NB4 (cell line): ENCODE measurements around the gene ICE1.

Source experiments
- MYC ChIP-seq: IDR thresholded peaks from 2 replicates; pipeline ENCODE4 v1.6.1; 2011; ENCODE audit warnings: low read depth, low read length
- POLR2A ChIP-seq: IDR thresholded peaks from 2 replicates; pipeline ENCODE4 v1.6.1; 2011; ENCODE audit warnings: mild to moderate bottlenecking; ENCODE audit not compliant: insufficient read length; ENCODE audit errors: extremely low read depth
- TF ChIP-seq, protein P1 (sequence below): IDR thresholded peaks from one replicate; pipeline ENCODE4 v1.5.1; 2012; ENCODE audit warnings: low read depth, low read length
- TF ChIP-seq, protein P2 (sequence below): IDR thresholded peaks from 2 replicates; pipeline ENCODE4 v1.6.1; 2011; ENCODE audit warnings: low read depth, low read length

DNA sequence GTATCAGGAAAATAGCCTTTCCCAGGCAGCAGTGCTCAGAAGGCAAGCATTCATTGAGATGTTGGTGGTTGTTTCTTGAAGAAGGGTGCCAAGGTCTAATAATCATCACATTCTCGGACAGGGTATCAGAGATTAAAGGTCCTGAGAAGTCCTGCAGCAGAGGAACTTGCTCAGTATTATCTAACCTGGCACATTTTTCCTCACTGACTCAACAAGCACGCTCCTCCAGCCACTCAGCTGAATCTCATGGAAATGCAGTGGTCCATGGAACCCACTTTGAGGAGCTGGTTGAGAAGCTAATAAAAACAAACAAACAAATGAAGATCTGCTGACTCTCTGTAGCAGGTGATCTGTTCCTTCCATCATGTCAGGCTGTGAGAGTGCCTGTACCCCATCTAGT, 35.3 kb upstream of the ICE1 start:
- TF ChIP-seq, protein P1, sequence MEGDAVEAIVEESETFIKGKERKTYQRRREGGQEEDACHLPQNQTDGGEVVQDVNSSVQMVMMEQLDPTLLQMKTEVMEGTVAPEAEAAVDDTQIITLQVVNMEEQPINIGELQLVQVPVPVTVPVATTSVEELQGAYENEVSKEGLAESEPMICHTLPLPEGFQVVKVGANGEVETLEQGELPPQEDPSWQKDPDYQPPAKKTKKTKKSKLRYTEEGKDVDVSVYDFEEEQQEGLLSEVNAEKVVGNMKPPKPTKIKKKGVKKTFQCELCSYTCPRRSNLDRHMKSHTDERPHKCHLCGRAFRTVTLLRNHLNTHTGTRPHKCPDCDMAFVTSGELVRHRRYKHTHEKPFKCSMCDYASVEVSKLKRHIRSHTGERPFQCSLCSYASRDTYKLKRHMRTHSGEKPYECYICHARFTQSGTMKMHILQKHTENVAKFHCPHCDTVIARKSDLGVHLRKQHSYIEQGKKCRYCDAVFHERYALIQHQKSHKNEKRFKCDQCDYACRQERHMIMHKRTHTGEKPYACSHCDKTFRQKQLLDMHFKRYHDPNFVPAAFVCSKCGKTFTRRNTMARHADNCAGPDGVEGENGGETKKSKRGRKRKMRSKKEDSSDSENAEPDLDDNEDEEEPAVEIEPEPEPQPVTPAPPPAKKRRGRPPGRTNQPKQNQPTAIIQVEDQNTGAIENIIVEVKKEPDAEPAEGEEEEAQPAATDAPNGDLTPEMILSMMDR: no peak
- TF ChIP-seq, protein P2, sequence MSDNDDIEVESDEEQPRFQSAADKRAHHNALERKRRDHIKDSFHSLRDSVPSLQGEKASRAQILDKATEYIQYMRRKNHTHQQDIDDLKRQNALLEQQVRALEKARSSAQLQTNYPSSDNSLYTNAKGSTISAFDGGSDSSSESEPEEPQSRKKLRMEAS: no peak
- TF ChIP-seq POLR2A: no peak
- TF ChIP-seq MYC: no peak
